Urothelium cell line (cell line): ENCODE data around the gene CPLX4.
A peak's percentile ranks its signal among the peaks of the same experiment; 100 is the strongest.

ENCODE experiments used
- DNase-seq: peaks from one replicate; pipeline ENCODE4 v3.0.0; 2011; ENCODE audit warnings: low spot score, mixed read lengths
- FAIRE-seq: peaks from 2 replicates; lab custom pipeline; 2011; peaks lifted over from hg19 to GRCh38; lab: Jason Lieb, UNC

CPLX4 gene

DNA sequence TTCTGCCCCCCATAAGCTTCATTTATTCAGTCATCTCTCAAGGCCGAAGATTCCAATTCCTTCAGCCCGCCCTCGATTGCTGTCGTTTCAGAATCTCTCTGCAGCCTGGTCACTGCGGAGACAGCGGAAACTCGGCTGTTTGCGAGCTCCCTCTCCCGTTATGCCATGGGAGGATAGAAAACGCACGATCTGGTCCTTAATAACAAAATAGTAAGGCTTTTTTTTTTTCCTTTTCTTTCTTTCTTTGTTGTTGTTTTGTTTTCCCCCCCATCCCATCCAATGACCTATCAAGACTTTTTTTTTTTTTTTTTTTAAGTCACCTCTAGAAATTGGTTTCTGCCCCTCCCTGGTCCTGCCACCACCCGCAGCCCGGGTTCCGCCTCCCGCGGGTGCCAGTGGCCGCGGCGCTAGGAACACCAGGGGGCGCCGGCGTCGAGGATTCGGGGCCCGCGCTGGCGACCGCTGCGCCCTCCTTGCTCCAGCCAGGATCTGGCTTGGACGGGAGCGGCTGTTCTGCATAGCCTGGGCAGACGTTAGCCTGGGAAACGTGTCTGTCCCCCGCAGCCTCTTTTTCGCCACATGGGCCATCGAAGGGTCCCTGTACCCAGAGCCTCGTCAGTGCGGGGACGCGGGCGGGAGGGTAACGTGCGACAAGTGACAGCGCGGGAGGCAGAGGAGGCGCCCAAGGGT is 10.1 kb downstream of the CPLX4 start:
- no peak for FAIRE-seq
- DNase-seq: peak; percentile 84

DNA sequence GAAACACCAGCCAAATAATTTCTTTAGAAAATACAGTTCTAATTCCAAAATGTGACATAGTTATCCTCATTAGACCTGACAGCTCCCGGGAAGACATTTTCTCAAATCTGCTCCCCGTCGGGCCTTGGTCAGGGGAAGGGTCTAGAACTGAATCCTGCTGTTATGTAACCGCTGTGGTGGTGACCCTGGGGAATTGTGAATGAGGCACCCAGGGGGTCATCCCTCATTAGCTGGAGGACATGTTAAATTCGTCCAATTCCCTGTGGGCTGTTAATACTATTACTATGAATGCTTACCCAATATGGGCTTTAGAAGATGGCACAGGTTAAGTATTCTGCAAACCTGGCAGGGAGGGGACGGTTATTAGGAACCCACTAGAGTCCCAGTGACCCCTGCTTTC is 11.8 kb downstream of the CPLX4 start:
- DNase-seq (no peak), FAIRE-seq (no peak)

DNA sequence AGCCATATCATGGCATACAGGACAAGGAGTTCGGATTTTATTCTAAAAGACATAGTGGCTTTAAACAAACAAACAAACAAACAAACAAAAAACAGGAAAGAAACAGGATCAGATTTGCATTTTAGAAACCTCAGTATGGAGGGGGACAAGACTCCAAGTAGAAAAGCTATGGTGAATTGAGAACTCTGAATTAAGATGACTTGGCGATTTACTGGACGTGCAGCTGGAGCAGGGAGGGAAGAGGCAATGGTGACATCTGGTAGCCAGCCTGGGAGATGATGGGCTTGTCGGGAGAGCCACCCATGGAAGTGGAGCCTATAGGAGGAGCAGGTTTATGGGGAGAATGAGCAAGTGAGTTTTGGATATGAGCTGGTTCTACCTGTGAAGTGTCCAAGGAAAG is 13.2 kb downstream of the CPLX4 start:
- DNase-seq (no peak), FAIRE-seq (no peak)

DNA sequence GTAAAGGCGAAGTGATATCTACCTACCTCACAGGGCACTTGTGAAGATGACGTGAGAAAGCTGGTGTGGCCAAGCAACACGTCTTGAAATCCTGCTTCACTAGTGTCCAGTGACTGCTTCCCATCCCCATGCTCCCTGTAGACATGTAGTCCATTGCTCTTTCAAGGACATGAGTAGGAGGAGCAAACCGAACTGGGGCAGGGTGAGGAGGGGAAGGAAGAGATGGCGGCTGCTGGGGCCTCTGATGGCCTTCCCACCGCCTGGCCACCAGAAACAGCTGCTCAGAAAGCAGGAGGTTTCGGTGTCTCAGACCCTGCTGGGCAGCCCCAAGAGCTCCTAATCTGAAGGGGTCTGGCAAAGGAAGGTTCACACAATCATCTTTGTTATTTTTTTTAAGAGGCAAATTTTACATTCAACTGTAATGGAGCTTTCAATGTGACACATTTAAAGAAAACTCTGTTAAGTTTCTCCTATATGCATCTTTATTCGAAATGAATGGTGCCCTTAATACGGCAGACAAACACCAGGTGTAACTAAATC is 14.7 kb downstream of the CPLX4 start:
- DNase-seq (no peak), FAIRE-seq (no peak)

DNA sequence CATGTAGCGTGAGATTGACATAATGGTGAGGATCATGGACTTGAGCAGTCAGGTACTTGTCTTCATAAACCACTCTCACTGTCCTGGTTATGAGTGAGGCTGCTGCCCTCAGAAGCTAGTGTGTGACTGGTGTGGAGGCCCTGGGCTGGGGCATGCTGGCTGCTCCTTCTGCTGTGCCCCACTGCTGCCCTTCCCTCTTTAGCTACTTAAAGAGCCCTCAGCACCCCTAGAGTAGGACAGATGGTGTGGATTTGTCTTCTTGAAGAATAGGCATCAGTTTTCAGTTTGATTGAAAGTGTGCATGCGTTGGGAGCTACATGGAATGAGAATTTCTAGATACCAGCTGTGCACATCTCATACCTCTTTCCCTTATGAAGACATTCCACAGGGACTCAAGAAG is 15.4 kb downstream of the CPLX4 start:
- DNase-seq (no peak), FAIRE-seq (no peak)

DNA sequence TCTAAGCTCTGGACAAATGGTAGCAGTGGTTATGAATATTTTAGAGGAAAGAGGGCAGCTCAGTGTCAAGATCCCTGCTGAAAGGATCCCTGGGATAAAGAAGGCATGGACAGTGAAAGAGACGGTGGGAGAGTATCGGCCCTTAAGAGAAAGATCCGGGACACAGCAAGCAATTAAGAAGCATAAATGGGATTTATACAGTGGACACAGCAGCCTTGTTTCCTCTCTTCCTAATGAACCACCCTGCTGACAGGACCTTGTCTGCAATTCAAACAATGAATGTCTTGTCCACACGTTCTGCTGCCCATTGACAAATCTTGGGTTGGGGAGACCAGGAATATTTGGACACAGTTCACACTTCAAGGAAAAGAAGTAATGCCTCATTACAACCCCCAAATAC is 16.5 kb downstream of the CPLX4 start:
- FAIRE-seq (no peak), DNase-seq (no peak)

DNA sequence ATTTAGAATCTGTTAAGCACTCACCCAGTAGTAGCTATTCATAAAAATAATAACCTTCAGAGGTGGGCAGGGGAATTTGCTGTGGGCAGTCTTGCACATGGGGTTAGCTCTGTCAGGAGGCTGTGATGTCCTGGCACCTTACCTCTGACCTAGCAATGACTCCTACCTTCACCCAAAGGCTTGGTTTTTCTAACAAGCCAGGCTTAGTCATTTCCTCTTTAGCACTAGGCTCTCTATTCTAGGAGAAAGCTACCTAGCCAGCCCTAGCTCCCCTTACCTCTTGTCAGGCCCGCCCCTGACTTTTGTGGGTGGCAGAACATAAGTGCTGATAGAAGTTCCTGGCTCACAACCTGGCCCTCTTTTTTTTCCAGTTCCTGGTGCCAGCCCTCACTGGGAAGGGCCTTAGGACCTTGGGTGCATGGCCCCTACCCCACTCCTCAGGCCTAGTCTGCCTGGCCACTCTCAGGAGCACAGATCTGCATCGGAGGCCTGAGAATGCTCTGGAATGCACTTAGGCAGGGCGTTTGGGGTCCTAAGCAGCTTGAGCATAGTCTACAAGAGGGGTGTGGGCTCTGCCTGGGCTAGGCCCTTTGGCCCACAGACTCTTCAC is 17.7 kb downstream of the CPLX4 start:
- FAIRE-seq (no peak), DNase-seq (no peak)

DNA sequence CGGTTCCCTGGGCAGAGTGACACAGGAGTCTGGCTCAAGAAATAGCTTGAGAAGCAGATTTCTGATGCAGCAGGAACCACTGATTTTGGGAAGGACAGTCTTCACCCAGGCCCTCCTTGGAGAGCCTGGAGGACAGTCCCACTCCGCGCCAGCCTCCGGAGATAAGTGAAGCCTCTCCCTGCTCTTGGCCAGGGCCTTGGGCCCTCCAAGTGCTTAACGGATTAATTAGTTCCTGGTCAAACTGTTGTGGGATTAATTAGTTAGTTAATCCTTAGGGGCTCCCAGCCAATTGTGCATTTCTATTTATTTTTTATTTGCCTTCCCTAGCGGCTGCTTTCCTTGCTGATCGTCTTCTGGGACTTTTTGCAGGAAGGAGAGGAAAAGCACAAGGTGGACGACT is 19.6 kb downstream of the CPLX4 start:
- DNase-seq (no peak), FAIRE-seq (no peak)

DNA sequence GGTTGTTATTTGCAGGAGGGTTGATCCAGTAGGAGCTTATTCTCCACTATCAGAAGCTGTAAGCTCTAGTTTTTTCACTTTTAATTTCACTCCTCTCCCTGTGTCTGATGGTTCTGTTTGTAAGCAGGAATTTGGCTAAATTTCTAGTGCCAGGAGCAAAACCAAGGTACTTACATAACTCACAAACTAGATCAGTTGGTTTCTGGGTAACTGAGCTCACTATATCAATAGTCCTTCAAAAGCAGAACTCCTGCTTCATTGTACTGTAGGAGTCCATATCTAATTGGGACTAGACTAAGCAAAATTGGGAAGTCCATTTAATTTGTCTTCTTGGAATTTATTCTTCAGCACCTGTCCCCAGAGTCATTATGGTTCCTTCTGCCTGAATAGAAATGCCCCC is 25.1 kb downstream of the CPLX4 start:
- DNase-seq (no peak), FAIRE-seq (no peak)

DNA sequence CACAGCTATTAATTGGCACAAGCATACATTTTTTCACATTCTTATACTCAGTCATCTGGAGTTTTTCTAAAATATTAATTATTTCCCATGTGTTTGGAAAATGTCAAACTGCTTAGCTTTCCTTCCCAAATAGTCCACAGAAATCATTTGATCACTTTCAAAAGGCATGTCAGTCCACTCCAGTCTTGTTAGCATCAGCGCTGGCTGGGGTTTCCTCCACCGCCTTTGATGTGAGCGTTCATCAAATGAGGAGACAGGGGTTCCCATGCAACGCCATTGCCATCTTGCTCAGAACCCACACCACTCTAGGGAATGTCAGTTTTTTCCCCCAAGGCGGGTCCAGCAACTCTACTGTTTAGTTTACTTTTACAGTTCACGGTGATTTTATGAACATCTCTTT is 32.1 kb downstream of the CPLX4 start:
- FAIRE-seq (no peak), DNase-seq (no peak)

DNA sequence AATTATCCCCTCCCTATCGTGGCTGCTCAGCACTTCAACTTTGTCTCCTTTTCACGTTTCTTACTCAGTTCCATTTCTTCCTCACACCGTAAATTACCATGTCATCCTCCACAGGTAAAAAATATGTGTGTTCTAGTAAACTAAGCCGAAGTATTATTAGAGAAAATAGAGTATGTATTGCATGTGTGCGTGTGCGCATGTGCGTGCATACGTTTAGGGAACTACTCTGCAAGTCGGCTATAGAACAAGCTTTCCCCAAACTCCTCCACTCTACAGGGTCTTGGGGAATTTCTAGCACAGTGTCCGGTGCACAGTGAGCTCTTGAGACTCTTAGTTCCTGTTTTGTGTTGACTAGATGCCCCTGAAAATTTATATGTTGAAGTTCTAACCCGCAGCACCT is 36.1 kb downstream of the CPLX4 start:
- no peak for DNase-seq
- FAIRE-seq: no peak

DNA sequence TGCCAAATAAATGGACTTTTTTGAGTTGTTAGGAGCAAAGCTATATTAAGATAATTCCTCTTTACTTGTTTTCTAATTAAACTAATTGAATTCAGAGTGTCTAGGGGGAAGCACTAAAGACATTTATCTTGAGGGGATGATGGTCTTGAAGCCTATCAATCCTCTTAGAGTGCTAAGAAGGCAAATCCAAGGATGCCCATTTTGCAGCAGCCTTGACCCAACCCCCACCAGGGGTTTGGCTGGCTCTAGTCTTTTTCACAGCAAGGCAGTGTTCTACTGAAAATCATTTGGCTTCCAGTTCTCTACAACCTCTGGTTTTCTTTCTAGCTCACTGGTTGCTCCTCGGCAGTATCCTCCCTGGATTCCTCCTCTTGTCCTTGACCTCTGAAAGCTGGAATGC is 38.7 kb downstream of the CPLX4 start:
- FAIRE-seq: no peak

DNA sequence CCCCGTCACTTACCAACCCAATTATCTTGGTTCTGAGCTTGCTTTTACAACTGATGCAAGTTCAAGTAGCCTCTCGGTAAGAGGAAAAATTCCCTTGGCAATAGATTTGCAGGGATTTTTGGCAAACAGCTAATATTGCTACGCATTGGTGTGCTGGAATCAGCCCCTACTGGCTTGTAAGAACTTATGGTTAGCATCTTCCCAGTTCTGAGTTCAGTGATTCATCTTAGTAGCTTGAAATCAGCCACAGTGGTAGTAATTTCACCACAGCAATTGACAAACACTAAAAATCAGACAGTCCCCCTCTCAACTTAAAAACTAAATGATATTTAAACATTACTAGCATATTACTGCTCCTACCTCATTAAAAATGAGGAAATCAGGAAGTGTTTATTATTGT is 39.3 kb downstream of the CPLX4 start:
- FAIRE-seq: no peak
- DNase-seq: no peak

More for the DNA sequence above, 38.7 kb downstream of the CPLX4 start:
- DNase-seq: no peak

DNA sequence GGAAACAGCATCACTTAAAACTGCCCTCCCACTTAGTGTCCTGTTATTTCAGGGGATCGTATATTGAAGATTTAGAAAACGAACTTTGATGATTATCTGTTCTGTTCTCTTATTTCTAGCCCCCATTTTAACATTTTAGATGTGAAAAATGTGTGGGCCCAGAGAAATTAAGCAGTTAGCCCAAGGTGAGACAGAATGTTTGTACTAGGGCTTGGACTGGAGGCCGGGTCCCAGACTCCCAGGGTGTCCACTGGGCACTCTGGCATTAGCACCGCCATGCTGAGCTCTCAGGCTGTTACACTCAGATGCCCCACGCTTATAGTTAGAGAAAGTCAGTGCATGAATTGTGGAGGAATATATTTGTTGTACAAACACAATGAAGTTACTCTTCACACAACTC is 39.7 kb downstream of the CPLX4 start:
- FAIRE-seq (no peak), DNase-seq (no peak)

DNA sequence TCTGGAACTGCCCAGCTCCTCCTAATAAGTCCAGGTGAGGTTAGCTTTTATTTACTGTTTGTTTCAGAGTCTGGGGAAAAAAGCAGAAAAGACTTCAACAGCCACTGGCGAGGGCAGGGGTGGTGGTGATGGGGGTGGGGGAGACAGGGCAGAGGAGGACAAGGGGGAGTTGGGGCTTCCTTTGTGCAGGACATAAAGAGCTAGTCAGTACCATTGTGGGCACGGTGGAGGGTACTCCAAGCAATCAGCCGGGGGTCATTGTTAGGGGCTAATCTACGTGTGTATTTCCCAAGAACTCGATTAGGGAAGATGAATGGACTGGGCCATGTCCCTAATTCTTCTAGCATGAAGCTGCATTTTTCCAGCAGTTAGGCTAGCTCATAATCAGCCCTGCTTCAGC is 42.4 kb downstream of the CPLX4 start:
- no peak for FAIRE-seq
- no peak for DNase-seq

DNA sequence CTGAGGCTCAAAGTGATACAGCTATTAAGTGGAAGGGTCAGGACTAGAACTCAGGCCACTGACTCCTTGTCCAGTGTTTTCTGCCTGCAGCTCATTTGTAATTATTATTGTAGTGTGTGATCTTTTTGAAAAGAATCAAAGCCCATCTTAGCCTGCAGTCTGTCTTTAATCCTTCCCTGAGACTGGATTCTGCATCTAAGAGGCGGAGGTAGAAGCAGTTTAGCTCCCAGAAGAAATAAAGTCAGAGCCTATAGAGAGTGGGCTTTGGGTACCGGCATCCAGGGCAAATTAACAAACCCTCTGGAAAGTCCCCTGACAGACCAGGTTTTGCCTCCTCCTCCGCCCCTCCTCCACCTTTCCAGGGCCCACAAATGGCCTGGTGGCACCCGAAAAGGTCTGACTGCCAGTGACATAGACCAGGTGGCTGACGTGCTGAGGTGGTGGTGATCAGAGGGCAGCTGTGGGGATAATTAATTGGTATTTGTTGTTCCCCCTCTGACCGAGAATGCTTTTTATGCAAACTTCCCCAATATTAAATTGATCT is 43.0 kb downstream of the CPLX4 start:
- no peak for FAIRE-seq
- DNase-seq: no peak

DNA sequence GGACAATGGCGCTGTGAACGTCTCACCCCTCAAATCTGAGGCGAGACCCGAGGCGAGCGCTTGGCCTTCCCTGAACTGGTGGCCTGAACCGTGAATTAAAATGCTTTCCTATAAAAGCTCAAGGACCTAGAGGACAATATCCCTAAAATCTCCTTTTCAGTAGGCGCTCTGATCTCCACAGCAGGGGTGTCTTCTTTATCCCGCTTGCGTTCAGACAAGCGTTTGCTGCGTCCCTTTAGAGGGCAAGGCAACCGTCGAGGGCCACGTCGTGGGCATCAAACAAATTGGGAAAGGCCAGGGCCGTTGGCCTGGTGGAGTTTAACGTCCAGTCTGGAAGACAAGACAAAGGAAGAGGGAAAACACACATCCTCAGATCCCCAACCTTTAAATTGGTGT is 43.9 kb downstream of the CPLX4 start:
- DNase-seq (no peak), FAIRE-seq (no peak)

DNA sequence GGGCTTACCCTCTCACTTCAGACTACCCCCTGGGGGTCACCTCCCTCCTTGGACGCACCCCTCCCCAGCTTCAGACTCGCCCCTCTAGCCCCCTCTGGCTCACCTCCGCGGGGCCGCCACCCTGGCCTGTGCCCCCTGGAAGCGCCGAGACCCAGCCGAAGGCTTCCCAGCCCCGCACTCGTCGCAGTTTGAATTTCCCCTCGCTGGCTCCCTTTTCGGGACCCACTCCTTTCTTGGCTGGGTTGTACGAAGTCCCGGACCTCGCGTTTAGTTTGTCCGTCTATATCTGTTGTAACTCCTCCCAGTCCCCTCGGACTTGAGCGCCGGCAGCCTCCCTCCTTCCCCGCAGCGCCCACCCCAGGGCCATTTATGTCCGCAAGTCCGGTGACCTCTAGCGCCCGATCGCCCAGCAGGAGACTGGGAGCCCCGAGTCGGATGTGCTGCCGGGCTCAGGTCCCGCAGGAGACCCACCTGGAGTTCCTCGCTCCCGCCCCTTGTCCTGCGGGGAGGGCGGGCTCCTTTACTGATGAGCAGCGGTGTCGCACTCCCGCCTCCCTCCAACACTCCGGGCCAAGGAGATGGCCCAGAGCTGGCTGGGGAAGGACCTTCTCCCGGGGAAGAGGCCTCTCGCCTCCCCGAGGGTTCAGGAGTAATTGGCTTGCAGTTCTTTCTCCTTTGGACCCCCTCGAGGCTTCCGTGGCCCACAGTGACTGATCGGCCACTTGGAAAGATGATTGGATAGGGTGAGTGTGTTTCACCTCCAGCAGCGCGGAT is 44.5 kb downstream of the CPLX4 start:
- no peak for DNase-seq

DNA sequence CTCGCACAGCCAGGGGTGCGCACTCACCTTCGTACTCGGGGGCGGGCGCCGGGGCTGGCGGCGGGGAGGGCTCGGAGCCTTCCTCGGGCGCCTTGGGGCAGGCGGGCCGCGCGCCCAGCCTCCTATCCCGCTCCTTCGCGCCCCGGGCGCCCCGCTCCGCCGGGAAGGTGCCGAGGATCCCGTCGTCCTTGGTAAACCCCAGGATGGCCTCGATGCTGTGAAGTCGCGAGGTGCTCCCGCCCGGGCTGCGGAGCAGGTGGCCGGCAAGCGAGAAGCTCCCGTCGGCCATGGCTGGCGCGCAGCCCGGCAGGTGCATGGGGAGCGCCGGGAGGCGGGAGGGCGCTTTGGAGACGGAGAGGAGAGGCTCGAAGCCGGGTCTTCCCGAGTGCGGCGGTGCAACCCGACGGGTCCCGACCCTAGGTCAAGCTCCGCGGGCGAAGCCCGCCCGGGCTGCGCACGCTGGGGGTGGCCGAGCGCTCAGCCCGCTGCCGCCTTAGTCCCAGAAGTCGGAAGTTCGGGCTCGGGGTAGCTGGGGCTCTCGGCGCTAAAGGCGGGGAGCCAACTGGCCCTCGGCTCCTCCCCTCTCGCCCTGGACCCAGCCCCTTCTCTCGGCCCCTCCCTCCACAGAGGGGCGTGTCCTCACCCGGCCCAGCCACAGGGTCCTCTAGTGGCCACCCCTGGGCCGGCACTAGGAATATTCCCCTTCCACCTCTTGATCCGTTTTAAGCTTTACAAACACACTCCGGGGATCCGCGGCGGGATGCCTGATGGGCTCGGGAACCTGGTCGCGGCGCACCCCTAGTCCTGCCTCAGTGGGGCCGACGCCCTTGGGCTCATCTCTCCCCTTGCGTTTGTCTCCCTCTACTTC is 45.3 kb downstream of the CPLX4 start, which contains the start of gene RAX:
RAX (minus strand) TSS at position 564 of the 868 bp plus-strand sequence; CDS start at position 316, 248 bp downstream.
- no peak for FAIRE-seq
- DNase-seq: no peak

More for the DNA sequence above, 44.5 kb downstream of the CPLX4 start:
- no peak for FAIRE-seq

DNA sequence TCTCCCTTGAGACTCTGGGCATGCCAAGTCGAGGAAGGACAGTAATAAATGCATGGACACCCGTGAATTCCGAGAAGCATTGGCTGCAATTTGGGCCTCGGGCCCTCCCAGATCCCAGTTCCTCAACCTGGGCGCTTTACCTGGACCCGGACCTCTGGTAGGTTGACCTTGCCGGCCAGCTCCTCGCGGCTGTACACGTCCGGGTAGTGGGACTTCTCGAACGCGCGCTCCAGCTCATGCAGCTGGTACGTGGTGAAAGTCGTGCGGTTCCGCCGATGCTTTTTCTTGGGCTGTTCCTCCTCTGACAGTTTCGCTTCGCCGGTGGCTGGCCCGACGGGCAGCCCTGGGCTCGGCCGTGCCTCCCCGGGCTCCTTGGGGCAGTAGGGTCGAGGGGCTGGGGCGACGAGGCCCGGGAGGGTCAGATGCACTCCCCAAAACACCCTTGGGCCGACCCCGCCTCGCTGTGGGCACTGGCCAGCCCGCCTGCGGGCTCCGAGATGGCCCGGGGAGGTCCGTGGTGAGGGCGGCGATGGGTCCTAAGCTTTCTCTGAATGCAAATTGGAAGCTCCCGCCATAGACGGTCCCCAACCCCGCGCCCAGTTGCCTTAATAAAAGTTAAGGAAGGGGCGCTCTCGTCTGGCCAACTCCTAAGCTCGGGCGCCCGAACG is 46.1 kb downstream of the CPLX4 start:
- DNase-seq: no peak
- FAIRE-seq: no peak
